WTC11 (cell line): ENCODE results near the gene STRA6.

Source experiments
- CTCF ChIP-seq: fragments of 200-600 bp; IDR thresholded peaks from 2 replicates; pipeline ENCODE4 v1.8.0; 2022; ENCODE audit warnings: antibody characterized with exemption
- GABPB1 ChIP-seq: sonication (generic); formaldehyde crosslinking; IDR thresholded peaks from 2 replicates; pipeline ENCODE4 v1.8.1; 2023; ENCODE audit warnings: mild to moderate bottlenecking, missing genetic modification reagents
- IRF2 ChIP-seq: sonication (generic); formaldehyde crosslinking; IDR thresholded peaks from 2 replicates; pipeline ENCODE4 v1.8.0; 2022; ENCODE audit warnings: low read depth, missing genetic modification reagents, borderline replicate concordance
- NFYB ChIP-seq: sonication (generic); formaldehyde crosslinking; conservative IDR thresholded peaks from 2 replicates; pipeline ENCODE4 v1.8.0; 2022; ENCODE audit warnings: low read depth, missing genetic modification reagents
- PREB ChIP-seq: sonication (generic); formaldehyde crosslinking; IDR thresholded peaks from 2 replicates; pipeline ENCODE4 v1.8.1; 2022; ENCODE audit warnings: mild to moderate bottlenecking, missing genetic modification reagents, moderate library complexity, borderline replicate concordance
- RELA ChIP-seq: sonication (generic); formaldehyde crosslinking; IDR thresholded peaks from 2 replicates; pipeline ENCODE4 v1.8.1; 2022; ENCODE audit warnings: missing genetic modification reagents, mild to moderate bottlenecking, borderline replicate concordance
- SP1 ChIP-seq: sonication (generic); formaldehyde crosslinking; conservative IDR thresholded peaks from 2 replicates; pipeline ENCODE4 v1.8.1; 2022; ENCODE audit warnings: missing genetic modification reagents
- USF2 ChIP-seq: sonication (generic); formaldehyde crosslinking; IDR thresholded peaks from 2 replicates; pipeline ENCODE4 v1.8.1; 2023; ENCODE audit warnings: mild to moderate bottlenecking, missing genetic modification reagents, moderate library complexity
- ZNF416 ChIP-seq: fragments of 250-450 bp; sonication (Bioruptor Pico); IDR thresholded peaks from 2 replicates; pipeline ENCODE4 v1.9.0; 2021; ENCODE audit warnings: mild to moderate bottlenecking, inconsistent platforms

GRCh38 chr15:74134387-74135027 lies 68.1 kb downstream of the STRA6 start:
- TF ChIP-seq PREB (CRISPR knock-in tag): no peak
- TF ChIP-seq RELA (CRISPR knock-in tag): no peak
- 0 out of 2 replicates have a peak, but pooled peaks have one; percentile 8 for TF ChIP-seq NFYB (CRISPR knock-in tag)
- TF ChIP-seq ZNF416 (CRISPR knock-in tag): no peak
- no peak for TF ChIP-seq GABPB1
- TF ChIP-seq CTCF: peak; percentile 62
- TF ChIP-seq USF2 (CRISPR knock-in tag): no peak; the same call in 1 of the 2 replicates
- TF ChIP-seq SP1 (CRISPR knock-in tag): no peak
- TF ChIP-seq IRF2 (CRISPR knock-in tag): no peak
